OCI-LY7 (cell line): ENCODE results near the gene PIPOX. TPM values are rescaled to one million over a fixed set of nuclear protein-coding genes. Genes with fewer than 3 reads are reported as not detected.

Experiments
- Bru-seq: library from RNA; stranded (reverse); fragments of 400-500 nt; gene quantifications from one replicate; lab custom pipeline; 2021; lab: Mats Ljungman, UMichigan
- BruChase-seq, 2 experiments: library from RNA; stranded (reverse); fragments of 400-500 nt; gene quantifications; one replicate each; lab custom pipeline; 2021; lab: Mats Ljungman, UMichigan
- BruUV-seq: library from RNA; stranded (reverse); fragments of 400-500 nt; replicated peaks from 2 replicates; lab custom pipeline; 2021; lab: Mats Ljungman, UMichigan
- CTCF ChIA-PET: fragments of 300-600 bp; sonication (Branson Sonifier 250); formaldehyde crosslinking; loops from one replicate; lab custom pipeline; 2022; ENCODE audit warnings: antibody characterized with exemption; ENCODE audit not compliant: unreplicated experiment; lab: Charles Lee
- POLR2A ChIA-PET: fragments of 300-600 bp; sonication (Branson Sonifier 250); formaldehyde crosslinking; loops from one replicate; lab custom pipeline; 2022; ENCODE audit warnings: antibody characterized with exemption; lab: Charles Lee
- DNase-seq: peaks from one replicate; pipeline ENCODE4 v3.0.0-alpha.2; 2015; ENCODE audit warnings: low spot score
- H2AFZ ChIP-seq: fragments of 200-600 bp; sonication (generic), shearing (Covaris generic); 2 replicates; pipeline ENCODE4 v1.6.1; 2014; ENCODE audit warnings: mild to moderate bottlenecking, antibody characterized with exemption, low read length, moderate library complexity
- H3K27ac ChIP-seq: fragments of 200-600 bp; sonication (generic); 2 replicates; pipeline ENCODE4 v1.5.1; 2014; ENCODE audit warnings: mixed run types, low read depth, mild to moderate bottlenecking, moderate library complexity, low read length, inconsistent platforms; ENCODE audit not compliant: poor library complexity, severe bottlenecking
- H3K36me3 ChIP-seq: fragments of 200-600 bp; sonication (generic); 2 replicates; pipeline ENCODE4 v1.6.1; 2014; ENCODE audit warnings: mild to moderate bottlenecking, antibody characterized with exemption, low read length, moderate library complexity, mixed read lengths; ENCODE audit not compliant: insufficient read depth
- H3K4me1 ChIP-seq: fragments of 200-600 bp; sonication (generic); 2 replicates; pipeline ENCODE4 v1.5.1; 2014; ENCODE audit warnings: mild to moderate bottlenecking, low read length; ENCODE audit not compliant: insufficient read depth, poor library complexity, severe bottlenecking
- H3K4me2 ChIP-seq: fragments of 200-600 bp; sonication (generic); 2 replicates; pipeline ENCODE4 v1.6.1; 2014; ENCODE audit warnings: mild to moderate bottlenecking, low read length
- H3K4me3 ChIP-seq: fragments of 200-600 bp; sonication (generic); 2 replicates; pipeline ENCODE4 v1.5.1; 2014; ENCODE audit warnings: mild to moderate bottlenecking, low read depth, low read length; ENCODE audit not compliant: poor library complexity, severe bottlenecking
- H3K79me2 ChIP-seq: fragments of 200-600 bp; sonication (generic); 2 replicates; pipeline ENCODE4 v1.6.1; 2016; ENCODE audit warnings: low read depth, mild to moderate bottlenecking, low read length, moderate library complexity, mixed read lengths; ENCODE audit not compliant: insufficient read depth
- H3K9me2 ChIP-seq: fragments of 200-600 bp; sonication (generic); 2 replicates; pipeline ENCODE4 v1.6.1; 2016; ENCODE audit warnings: mild to moderate bottlenecking, low read length, mixed read lengths; ENCODE audit not compliant: insufficient read depth
- H3K9me3 ChIP-seq: fragments of 200-600 bp; sonication (generic); 2 replicates; pipeline ENCODE4 v1.6.1; 2014; ENCODE audit warnings: mild to moderate bottlenecking, mixed run types, low read length, mixed read lengths
- H4K20me1 ChIP-seq: fragments of 200-600 bp; sonication (generic); 2 replicates; pipeline ENCODE4 v1.6.1; 2014; ENCODE audit warnings: mild to moderate bottlenecking, antibody characterized with exemption, low read length, moderate library complexity, mixed read lengths; ENCODE audit not compliant: insufficient read depth
- EZH2phosphoT487 ChIP-seq: fragments of 200-600 bp; sonication (generic); IDR thresholded peaks from 2 replicates; pipeline ENCODE4 v1.6.1; 2018; ENCODE audit warnings: low read depth, borderline replicate concordance, mild to moderate bottlenecking, mixed run types, antibody characterized with exemption, low read length, moderate library complexity, mixed read lengths
- intact Hi-C: fragments of 100-400 bp; cut with micrococcal nuclease; formaldehyde crosslinking; loops from one replicate; pipeline ENCODE4 v1.10.0; 2022; ENCODE audit not compliant: unreplicated experiment
- long read RNA-seq: library from polyadenylated mRNA; stranded (forward); transcript quantifications from one replicate; pipeline ENCODE4 v2.0.0, GENCODE V29; 2022
- total RNA-seq, 2 experiments: library from RNA; depleted of rRNA in 1 of 2; stranded (reverse); fragments of >200 nt in 1 of 2; shearing (Covaris generic) in 1 of 2; gene quantifications; 2 replicates each; pipeline ENCODE4 v1.2.3, GENCODE V29; 2014 to 2022
- TF ChIP-seq, protein P1 (sequence below): fragments of 200-600 bp; sonication (generic); conservative IDR thresholded peaks from 2 replicates; pipeline ENCODE4 v1.5.1; 2014; ENCODE audit warnings: mild to moderate bottlenecking, antibody characterized with exemption, low read length, moderate library complexity, mixed read lengths

Gene PIPOX, protein sequence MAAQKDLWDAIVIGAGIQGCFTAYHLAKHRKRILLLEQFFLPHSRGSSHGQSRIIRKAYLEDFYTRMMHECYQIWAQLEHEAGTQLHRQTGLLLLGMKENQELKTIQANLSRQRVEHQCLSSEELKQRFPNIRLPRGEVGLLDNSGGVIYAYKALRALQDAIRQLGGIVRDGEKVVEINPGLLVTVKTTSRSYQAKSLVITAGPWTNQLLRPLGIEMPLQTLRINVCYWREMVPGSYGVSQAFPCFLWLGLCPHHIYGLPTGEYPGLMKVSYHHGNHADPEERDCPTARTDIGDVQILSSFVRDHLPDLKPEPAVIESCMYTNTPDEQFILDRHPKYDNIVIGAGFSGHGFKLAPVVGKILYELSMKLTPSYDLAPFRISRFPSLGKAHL
- total RNA-seq (2014; rRNA removed; shearing (Covaris generic)) = 1.3 and 3.8 TPM in 2 replicates
- 4.0 and 4.1 TPM in 2 replicates for total RNA-seq (2022)
- percentile 20 among the genes with signal in this experiment for Bru-seq, nascent RNA
- percentile 20 among the genes with signal in this experiment for BruChase-seq, experiment 1, labeled RNA remaining after a 6-hour chase
- percentile 15 among the genes with signal in this experiment for BruChase-seq, experiment 2, labeled RNA remaining after a 2-hour chase
- long read RNA-seq = 0 reads

DNA sequence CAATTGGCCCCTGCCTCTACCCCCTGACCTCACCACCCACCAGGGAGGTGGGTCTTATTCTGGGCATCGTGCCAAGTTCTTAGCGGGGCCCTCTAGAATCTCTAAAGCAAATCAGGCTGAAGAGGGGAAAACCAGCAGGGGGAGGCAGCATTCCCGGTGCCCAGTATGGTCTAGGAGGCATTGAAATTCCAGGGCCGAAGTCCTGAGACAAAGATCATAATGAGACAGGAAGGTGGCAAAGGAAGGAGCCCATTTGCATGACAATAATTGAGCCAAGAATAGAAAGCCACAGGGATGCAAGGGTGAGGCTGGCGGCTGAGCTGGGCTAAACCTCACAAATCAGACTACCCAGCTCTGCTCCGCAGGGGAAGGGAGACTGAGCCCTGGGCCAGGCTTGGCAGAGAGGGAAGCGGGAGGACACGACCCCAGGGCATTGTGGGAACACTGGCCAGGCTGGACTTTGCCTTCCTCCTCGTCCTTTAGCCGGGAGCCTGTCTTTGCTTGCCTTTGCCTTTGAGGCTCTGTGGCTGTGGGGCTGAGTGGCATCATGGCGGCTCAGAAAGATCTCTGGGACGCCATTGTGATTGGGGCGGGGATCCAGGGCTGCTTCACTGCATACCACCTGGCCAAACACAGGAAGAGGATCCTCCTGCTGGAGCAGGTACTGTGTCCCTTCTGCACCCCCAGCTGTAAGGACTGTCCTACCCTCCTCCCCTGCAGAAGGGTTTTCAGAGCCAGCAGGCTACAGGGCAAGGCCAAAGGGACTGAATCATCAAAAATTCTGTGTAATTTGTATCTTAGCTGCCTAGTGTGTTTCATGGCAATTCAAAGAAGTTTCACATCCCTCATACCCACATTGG lies at the start of gene PIPOX:
PIPOX (plus strand) TSS at position 463 of the 860 bp plus-strand sequence; CDS start at position 548, 85 bp downstream.
- DNase-seq = peak; percentile 54
- Histone ChIP-seq H3K9me3 (no peaks in the 10 kb centered on the region), H3K36me3 (no peaks in the 10 kb centered on the region), H3K27ac (no peak within 1 kb of the TSS), H3K9me2 (no peaks in the 10 kb centered on the region), H4K20me1 (no peaks in the 10 kb centered on the region), H3K4me2 (peak within 1 kb of the TSS; percentile 48), H3K79me2 (no peaks in the 10 kb centered on the region), H3K4me3 (no peak within 1 kb of the TSS), H2AFZ (no peak within 1 kb of the TSS), H3K4me1 (peaks cover 17% of the 10 kb centered on the region)
- ChIA-PET POLR2A (interaction anchor here (0.7 kb wide), 1 partner anchor 8 kb away, joined by 3 read pairs; no protein-coding TSS in a partner anchor), CTCF (no interaction called here)
- intact Hi-C loops = no loop called here
- no TSS peak for BruUV-seq
- TF ChIP-seq EZH2phosphoT487 = no peak
- TF ChIP-seq, protein P1, sequence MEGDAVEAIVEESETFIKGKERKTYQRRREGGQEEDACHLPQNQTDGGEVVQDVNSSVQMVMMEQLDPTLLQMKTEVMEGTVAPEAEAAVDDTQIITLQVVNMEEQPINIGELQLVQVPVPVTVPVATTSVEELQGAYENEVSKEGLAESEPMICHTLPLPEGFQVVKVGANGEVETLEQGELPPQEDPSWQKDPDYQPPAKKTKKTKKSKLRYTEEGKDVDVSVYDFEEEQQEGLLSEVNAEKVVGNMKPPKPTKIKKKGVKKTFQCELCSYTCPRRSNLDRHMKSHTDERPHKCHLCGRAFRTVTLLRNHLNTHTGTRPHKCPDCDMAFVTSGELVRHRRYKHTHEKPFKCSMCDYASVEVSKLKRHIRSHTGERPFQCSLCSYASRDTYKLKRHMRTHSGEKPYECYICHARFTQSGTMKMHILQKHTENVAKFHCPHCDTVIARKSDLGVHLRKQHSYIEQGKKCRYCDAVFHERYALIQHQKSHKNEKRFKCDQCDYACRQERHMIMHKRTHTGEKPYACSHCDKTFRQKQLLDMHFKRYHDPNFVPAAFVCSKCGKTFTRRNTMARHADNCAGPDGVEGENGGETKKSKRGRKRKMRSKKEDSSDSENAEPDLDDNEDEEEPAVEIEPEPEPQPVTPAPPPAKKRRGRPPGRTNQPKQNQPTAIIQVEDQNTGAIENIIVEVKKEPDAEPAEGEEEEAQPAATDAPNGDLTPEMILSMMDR = no peak

DNA sequence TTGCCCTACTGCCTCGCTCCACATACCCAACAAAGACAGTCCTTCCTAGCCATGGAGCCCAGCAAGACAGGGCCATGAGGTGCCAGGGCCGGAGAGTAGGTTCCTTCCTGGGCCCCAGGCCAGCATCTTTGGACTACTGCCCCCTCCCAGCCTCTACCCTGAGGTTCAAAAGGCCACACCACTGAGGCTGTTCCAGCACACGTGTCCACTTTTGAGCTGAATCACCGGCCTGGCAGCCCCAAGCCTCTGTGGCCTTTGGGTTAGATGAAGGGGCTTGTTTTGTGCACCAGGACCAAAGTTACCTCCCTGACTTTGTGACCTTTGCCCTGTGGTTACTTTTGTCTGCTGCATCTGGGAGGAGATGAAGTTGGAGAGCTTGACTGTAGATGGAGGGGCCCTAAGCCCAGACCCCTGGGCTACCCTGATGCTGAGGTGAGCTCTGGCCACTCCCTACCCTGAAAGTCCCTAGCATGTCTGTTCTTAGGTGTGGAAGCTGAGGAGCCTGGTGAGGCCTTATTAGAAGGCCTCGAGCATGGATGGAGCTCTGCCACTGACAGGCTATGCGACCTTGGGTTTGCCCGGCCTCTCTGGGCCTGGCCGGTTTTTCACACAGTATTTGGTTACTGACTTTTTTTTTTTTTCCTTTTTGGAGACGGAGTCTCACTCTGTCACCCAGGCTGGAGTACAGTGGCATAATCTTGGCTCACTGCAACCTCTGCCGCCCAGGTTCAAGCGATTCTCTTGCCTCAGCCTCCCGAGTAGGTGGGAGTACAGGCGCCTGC lies 49.1 kb upstream of the PIPOX start:
- no TSS peak for BruUV-seq
- Histone ChIP-seq H3K27ac (no peak overlapping the region), H3K9me2 (no peaks in the 10 kb centered on the region), H3K4me3 (no peak overlapping the region), H2AFZ (no peak overlapping the region), H3K4me1 (no peaks in the 10 kb centered on the region), H3K9me3 (no peaks in the 10 kb centered on the region), H3K79me2 (no peaks in the 10 kb centered on the region), H3K4me2 (no peak overlapping the region), H4K20me1 (no peaks in the 10 kb centered on the region), H3K36me3 (no peaks in the 10 kb centered on the region)
- ChIA-PET CTCF (no interaction called here), POLR2A (interaction anchor here (0.6 kb wide), 1 partner anchor 208 kb away, joined by 3 read pairs; no protein-coding TSS in a partner anchor)
- intact Hi-C loops = no loop called here
- no peak for DNase-seq
- TF ChIP-seq, protein P1 = no peak
- no peak for TF ChIP-seq EZH2phosphoT487
